A673 (cell line): Measurements from ENCODE around the gene NLRP9. TPM values are rescaled to one million over a fixed set of nuclear protein-coding genes. Genes with fewer than 3 reads are reported as not detected.
"Not testable (repeated sequence)": the region's sequence is repeated elsewhere in the genome, so short reads cannot be mapped to it uniquely, and the experiment has no call there.

Experiments used
- BruUV-seq: library from RNA; stranded (reverse); fragments of 400-500 nt; replicated peaks from 2 replicates; lab custom pipeline; 2021; lab: Mats Ljungman, UMichigan
- CTCF ChIA-PET: fragments of 300-600 bp; sonication (Branson Sonifier 250); formaldehyde crosslinking; loops from one replicate; lab custom pipeline; 2022; ENCODE audit warnings: antibody characterized with exemption; lab: Charles Lee
- POLR2A ChIA-PET: fragments of 300-600 bp; sonication (Branson Sonifier 250); formaldehyde crosslinking; loops from one replicate; lab custom pipeline; 2022; ENCODE audit warnings: antibody characterized with exemption; ENCODE audit not compliant: low non-redundant PET; lab: Charles Lee
- DNase-seq: peaks from one replicate; pipeline ENCODE4 v3.0.0-alpha.2; 2015; ENCODE audit warnings: low spot score
- H3K27ac ChIP-seq: fragments of 200-600 bp; sonication (generic); 2 replicates; pipeline ENCODE4 v1.5.1; 2016; ENCODE audit warnings: mixed run types, low read depth, mild to moderate bottlenecking, mixed read lengths, antibody characterized with exemption, low read length; ENCODE audit not compliant: poor library complexity, severe bottlenecking
- H3K27me3 ChIP-seq: fragments of 200-600 bp; sonication (generic); replicated peaks from 2 replicates; pipeline ENCODE4 v1.6.1; 2017; ENCODE audit warnings: mixed run types, low read depth, mild to moderate bottlenecking, mixed read lengths, antibody characterized with exemption, low read length; ENCODE audit not compliant: insufficient read depth, poor library complexity
- H3K36me3 ChIP-seq: fragments of 200-600 bp; sonication (generic); 2 replicates; pipeline ENCODE4 v1.6.1; 2016; ENCODE audit warnings: mixed run types, mild to moderate bottlenecking, mixed read lengths, antibody characterized with exemption, low read length; ENCODE audit not compliant: insufficient read depth, poor library complexity, severe bottlenecking
- H3K4me1 ChIP-seq: fragments of 200-600 bp; sonication (generic); 2 replicates; pipeline ENCODE4 v1.6.1; 2017; ENCODE audit warnings: mixed run types, mild to moderate bottlenecking, mixed read lengths, antibody characterized with exemption, low read length; ENCODE audit not compliant: insufficient read depth, poor library complexity, severe bottlenecking
- H3K4me3 ChIP-seq: fragments of 200-600 bp; sonication (generic); 2 replicates; pipeline ENCODE4 v1.5.1; 2016; ENCODE audit warnings: low read depth, mixed run types, mild to moderate bottlenecking, mixed read lengths, low read length; ENCODE audit not compliant: poor library complexity, severe bottlenecking
- H3K9me3 ChIP-seq: fragments of 200-600 bp; sonication (generic); 2 replicates; pipeline ENCODE4 v1.6.1; 2016; ENCODE audit warnings: mixed run types, low read depth, mild to moderate bottlenecking, mixed read lengths, antibody characterized with exemption, low read length; ENCODE audit not compliant: poor library complexity, severe bottlenecking
- EZH2 ChIP-seq: fragments of 200-600 bp; sonication (generic); IDR thresholded peaks from 2 replicates; pipeline ENCODE4 v1.6.1; 2017; ENCODE audit warnings: borderline replicate concordance, low read depth, mild to moderate bottlenecking, mixed read lengths, antibody characterized with exemption, low read length; ENCODE audit not compliant: poor library complexity, severe bottlenecking
- intact Hi-C: fragments of 100-400 bp; cut with micrococcal nuclease; formaldehyde crosslinking; loops from one replicate; pipeline ENCODE4 v1.10.0; 2022; ENCODE audit not compliant: unreplicated experiment
- total RNA-seq: library from RNA; stranded (reverse); gene quantifications from 2 replicates; pipeline ENCODE4 v1.2.3, GENCODE V29; 2021
- TF ChIP-seq, protein P1 (sequence below): fragments of 300-800, 200-600 bp; sonication (generic); conservative IDR thresholded peaks from 2 replicates; pipeline ENCODE4 v1.5.1; 2017; ENCODE audit warnings: low read depth, mild to moderate bottlenecking, antibody characterized with exemption, low read length, moderate library complexity, mixed read lengths

The NLRP9 gene
- total RNA-seq, 1 experiment from 2014 or later: not detected

DNA sequence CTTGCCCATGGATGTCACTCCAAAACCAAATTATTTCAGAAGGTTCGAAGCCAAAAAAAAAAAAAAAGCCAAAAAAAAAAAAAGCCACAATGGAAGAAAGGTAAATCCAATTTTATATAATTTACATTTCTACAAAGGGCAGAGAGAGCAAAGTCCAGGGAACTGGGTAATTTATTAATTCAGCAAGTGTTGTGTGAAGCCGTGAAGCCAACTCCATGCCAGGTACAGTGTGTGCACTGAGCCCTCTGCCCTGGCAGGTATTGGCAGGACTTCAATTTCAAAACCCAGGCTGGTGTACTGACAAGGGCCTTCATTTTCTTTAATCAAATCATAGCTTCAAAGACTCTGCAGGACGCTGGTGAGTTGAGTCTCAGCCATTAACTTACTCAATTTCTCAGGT, 15.2 kb upstream of the NLRP9 start:
- Histone ChIP-seq H3K9me3 (no peaks in the 10 kb centered on the region), H3K36me3 (no peaks in the 10 kb centered on the region), H3K27ac (no peak overlapping the region), H3K4me1 (no peaks in the 10 kb centered on the region), H3K4me3 (no peak overlapping the region), H3K27me3 (peaks cover 43% of the 10 kb centered on the region)
- no peak for DNase-seq
- CTCF ChIA-PET: no interaction called here
- no TSS peak for BruUV-seq
- intact Hi-C loops: no loop called here
- TF ChIP-seq, protein P1, sequence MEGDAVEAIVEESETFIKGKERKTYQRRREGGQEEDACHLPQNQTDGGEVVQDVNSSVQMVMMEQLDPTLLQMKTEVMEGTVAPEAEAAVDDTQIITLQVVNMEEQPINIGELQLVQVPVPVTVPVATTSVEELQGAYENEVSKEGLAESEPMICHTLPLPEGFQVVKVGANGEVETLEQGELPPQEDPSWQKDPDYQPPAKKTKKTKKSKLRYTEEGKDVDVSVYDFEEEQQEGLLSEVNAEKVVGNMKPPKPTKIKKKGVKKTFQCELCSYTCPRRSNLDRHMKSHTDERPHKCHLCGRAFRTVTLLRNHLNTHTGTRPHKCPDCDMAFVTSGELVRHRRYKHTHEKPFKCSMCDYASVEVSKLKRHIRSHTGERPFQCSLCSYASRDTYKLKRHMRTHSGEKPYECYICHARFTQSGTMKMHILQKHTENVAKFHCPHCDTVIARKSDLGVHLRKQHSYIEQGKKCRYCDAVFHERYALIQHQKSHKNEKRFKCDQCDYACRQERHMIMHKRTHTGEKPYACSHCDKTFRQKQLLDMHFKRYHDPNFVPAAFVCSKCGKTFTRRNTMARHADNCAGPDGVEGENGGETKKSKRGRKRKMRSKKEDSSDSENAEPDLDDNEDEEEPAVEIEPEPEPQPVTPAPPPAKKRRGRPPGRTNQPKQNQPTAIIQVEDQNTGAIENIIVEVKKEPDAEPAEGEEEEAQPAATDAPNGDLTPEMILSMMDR: no peak
- TF ChIP-seq EZH2: no peak
- POLR2A ChIA-PET: no interaction called here

DNA sequence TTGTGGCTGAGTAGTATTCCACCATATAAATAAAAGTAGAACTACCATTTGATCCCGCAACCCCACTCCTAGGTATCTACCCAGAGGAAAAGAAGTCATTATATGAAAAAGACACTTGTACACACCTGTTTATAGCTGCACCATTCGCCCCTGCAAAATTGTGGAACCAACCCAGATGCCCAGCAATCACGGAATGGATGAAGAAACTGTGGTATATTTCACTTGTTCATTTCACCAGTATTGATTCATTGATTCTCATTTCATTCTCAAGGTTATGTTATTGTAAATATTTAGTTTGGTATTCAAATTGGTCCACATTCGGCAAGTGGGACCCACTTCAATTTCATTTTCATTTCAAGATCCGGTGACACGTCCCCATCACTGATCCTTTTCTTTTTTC, 12.5 kb upstream of the NLRP9 start:
- no peak overlapping the region for H3K27ac ChIP-seq
- BruUV-seq: no TSS peak
- peaks cover 32% of the 10 kb centered on the region for H3K27me3 ChIP-seq
- intact Hi-C loops: no loop called here
- TF ChIP-seq EZH2: no peak
- TF ChIP-seq, protein P1: no peak
- no peak for DNase-seq
- ChIA-PET CTCF (interaction anchor here (0.6 kb wide), 1 partner anchor 50 kb away, joined by 5 read pairs; no protein-coding TSS in a partner anchor), POLR2A (no interaction called here)
- no peak overlapping the region for H3K4me3 ChIP-seq
- no peaks in the 10 kb centered on the region for H3K4me1 ChIP-seq
- H3K36me3 ChIP-seq: no peaks in the 10 kb centered on the region
- no peaks in the 10 kb centered on the region for H3K9me3 ChIP-seq

- DNase-seq, H3K9me3 ChIP-seq, CTCF ChIA-PET, H3K4me1 ChIP-seq, POLR2A ChIA-PET, H3K27me3 ChIP-seq, H3K27ac ChIP-seq, BruUV-seq, intact Hi-C loops, H3K36me3 ChIP-seq, H3K4me3 ChIP-seq: not testable (repeated sequence)
These were observed 7.8 kb downstream of the NLRP9 start for GRCh38 chr19:55730378-55730777.

DNA sequence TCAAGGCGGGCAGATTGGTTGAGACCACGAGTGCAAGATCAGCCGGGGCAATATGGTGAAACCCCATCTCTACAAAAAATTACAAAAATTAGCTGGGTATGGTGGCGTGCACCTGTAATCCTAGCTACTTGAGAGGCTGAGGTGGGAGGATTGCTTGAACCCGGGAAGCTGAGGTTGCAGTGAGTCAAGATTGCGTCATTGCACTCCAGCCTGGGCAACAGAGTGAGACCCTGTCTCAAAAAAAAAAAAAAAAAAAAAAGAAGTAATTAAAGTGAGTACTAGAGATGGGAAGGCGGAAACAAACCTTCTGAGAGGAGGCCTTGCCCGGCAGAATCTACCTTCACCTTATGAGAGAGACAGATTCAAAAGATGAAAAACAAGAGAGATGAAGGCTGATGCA, 14.7 kb downstream of the NLRP9 start:
- no TSS peak for BruUV-seq
- Histone ChIP-seq H3K36me3 (no peaks in the 10 kb centered on the region), H3K9me3 (no peaks in the 10 kb centered on the region), H3K4me1 (no peaks in the 10 kb centered on the region), H3K27me3 (peaks cover 20% of the 10 kb centered on the region), H3K4me3 (no peak overlapping the region), H3K27ac (no peak overlapping the region)
- ChIA-PET CTCF (no interaction called here), POLR2A (no interaction called here)
- TF ChIP-seq, protein P1: no peak
- no peak for TF ChIP-seq EZH2
- intact Hi-C loops: no loop called here
- DNase-seq: no peak
